Stimulated activated naive CD8-positive, alpha-beta T cell treated with anti-CD3 and anti-CD28 coated beads, Interleukin-15, Interleukin-2, amounts not matched to agents 100 U/mL and 50 U/mL, for 24 hours (primary cell): ENCODE measurements around the gene CYTH1.
"Not testable (repeated sequence)": the region's sequence is repeated elsewhere in the genome, so short reads cannot be mapped to it uniquely, and the experiment has no call there.

Experiments
- ATAC-seq: fragments of 150-1000 bp; cut with Tn5 transposase; one replicate; pipeline ENCODE4 v1.10.0; 2021
- DNase-seq: peaks from one replicate; pipeline ENCODE4 v3.0.0; 2021

CYTH1 gene

GRCh38 chr17:78759203-78759968, 22.7 kb downstream of the CYTH1 start:
- DNase-seq, result peak; percentile 66
- ATAC-seq, result peak; percentile 67

GRCh38 chr17:78753316-78754250, 28.5 kb downstream of the CYTH1 start:
- ATAC-seq (peak; percentile 34), DNase-seq (no peak)

GRCh38 chr17:78751447-78752161, 30.5 kb downstream of the CYTH1 start:
- ATAC-seq, result no peak
- DNase-seq, result no peak

GRCh38 chr17:78751000-78751399, 31.1 kb downstream of the CYTH1 start:
- not testable (repeated sequence) for DNase-seq, ATAC-seq

GRCh38 chr17:78748730-78749317, 33.2 kb downstream of the CYTH1 start:
- ATAC-seq (peak; percentile 85), DNase-seq (peak; percentile 75)

- peak; percentile 63 for DNase-seq
- ATAC-seq, result peak; percentile 68
Observed at GRCh38 chr17:78748048-78748729, 33.9 kb downstream of the CYTH1 start.

GRCh38 chr17:78747488-78747887, 34.6 kb downstream of the CYTH1 start:
- no peak for ATAC-seq
- no peak for DNase-seq

- DNase-seq (no peak), ATAC-seq (no peak)
Observed at GRCh38 chr17:78746949-78747269, 35.2 kb downstream of the CYTH1 start.

- ATAC-seq, result no peak
- no peak for DNase-seq
Observed at GRCh38 chr17:78746263-78746948, 35.7 kb downstream of the CYTH1 start.

- ATAC-seq (no peak), DNase-seq (peak; percentile 60)
Observed at GRCh38 chr17:78745407-78746088, 36.5 kb downstream of the CYTH1 start.

- no peak for DNase-seq
- ATAC-seq, result no peak
Observed at GRCh38 chr17:78742901-78743300, 39.2 kb downstream of the CYTH1 start.

- DNase-seq (no peak), ATAC-seq (no peak)
Observed at GRCh38 chr17:78741644-78742284, 40.3 kb downstream of the CYTH1 start.

- ATAC-seq (peak; percentile 3), DNase-seq (no peak)
Observed at GRCh38 chr17:78739331-78739931, 42.6 kb downstream of the CYTH1 start.

- ATAC-seq (no peak), DNase-seq (no peak)
Observed at GRCh38 chr17:78738698-78739097, 43.4 kb downstream of the CYTH1 start.

GRCh38 chr17:78738278-78738677, 43.8 kb downstream of the CYTH1 start:
- DNase-seq (no peak), ATAC-seq (no peak)

- no peak for DNase-seq
- ATAC-seq, result no peak
Observed at GRCh38 chr17:78737332-78737731, 44.7 kb downstream of the CYTH1 start.

- ATAC-seq (peak; percentile 76), DNase-seq (peak; percentile 68)
Observed at GRCh38 chr17:78736526-78737079, 45.5 kb downstream of the CYTH1 start.

- ATAC-seq (no peak), DNase-seq (no peak)
Observed at GRCh38 chr17:78735832-78736525, 46.1 kb downstream of the CYTH1 start.
